K562 (cell line): Measurements from ENCODE around the gene LYPD4. TPM values are rescaled to one million over a fixed set of nuclear protein-coding genes. Genes with fewer than 3 reads are reported as not detected.

ENCODE experiments used
- ATAC-seq: fragments of 200-7000 bp; cut with Tn5 transposase; 3 replicates; pipeline ENCODE4 v1.9.1; 2020; ENCODE audit warnings: moderate library complexity
- BruUV-seq: library from RNA; stranded (reverse); fragments of 400-500 nt; replicated peaks from 2 replicates; lab custom pipeline; 2021; lab: Mats Ljungman, UMichigan
- CTCF ChIA-PET: fragments of 300-600 bp; formaldehyde crosslinking; extraction: SDS; loops from one replicate; lab custom pipeline; 2021; ENCODE audit warnings: low intra/inter-chr PET ratio; lab: Yijun Ruan, JAX
- POLR2A ChIA-PET: fragments of 300-600, 350-650 bp; sonication (Branson Sonifier 250); formaldehyde crosslinking; extraction: SDS; loops from one replicate; lab custom pipeline; 2021; ENCODE audit warnings: antibody characterized with exemption, inconsistent platforms; lab: Yijun Ruan, JAX
- DNase-seq, 4 experiments: peaks; one replicate each; pipeline versions ENCODE4 v3.0.0 to v3.0.0-alpha.2; 2011 to 2018; ENCODE audit warnings: low spot score in 3 of 4, mixed read lengths in 3 of 4; ENCODE audit errors: extremely low read depth in 1 of 4
- FAIRE-seq: peaks from 2 replicates; lab custom pipeline; 2011; peaks lifted over from hg19 to GRCh38; lab: Jason Lieb, UNC
- H2AFZ ChIP-seq: 2 replicates; pipeline ENCODE4 v1.6.0; 2011; ENCODE audit warnings: low read depth, low read length, control low read depth, inconsistent platforms
- H3K27ac ChIP-seq: fragments of 200-600 bp; 3 replicates; pipeline ENCODE4 v1.8.0; 2011; ENCODE audit warnings: low read depth, mild to moderate bottlenecking, control low read depth, inconsistent platforms, low read length, moderate library complexity, mixed read lengths; ENCODE audit errors: extremely low read depth
- H3K27me3 ChIP-seq, 2 experiments: fragments of 300-600 bp in 1 of 2; 2 replicates in 1 of 2; 3 replicates in 1 of 2; pipeline versions ENCODE4 v1.6.0 to v1.8.0; 2011; ENCODE audit warnings: inconsistent platforms in 2 of 2, low read length in 2 of 2, mild to moderate bottlenecking in 1 of 2, mixed read lengths in 1 of 2, moderate library complexity in 1 of 2; ENCODE audit not compliant: control insufficient read depth in 2 of 2, insufficient read depth in 2 of 2
- H3K36me3 ChIP-seq: fragments of 300-600 bp; 3 replicates; pipeline ENCODE4 v1.8.0; 2011; ENCODE audit warnings: mild to moderate bottlenecking, low read length, inconsistent platforms; ENCODE audit not compliant: control insufficient read depth, insufficient read depth
- H3K4me1 ChIP-seq, 2 experiments: fragments of 200-600 bp in 1 of 2; replicated peaks in 1 of 2; 2 replicates in 1 of 2; 3 replicates in 1 of 2; pipeline versions ENCODE4 v1.5.1 to v1.8.0; 2011; ENCODE audit warnings: inconsistent platforms in 2 of 2, low read length in 2 of 2, mild to moderate bottlenecking in 1 of 2, mixed read lengths in 1 of 2, moderate library complexity in 1 of 2; ENCODE audit not compliant: control insufficient read depth in 2 of 2, insufficient read depth in 2 of 2
- H3K4me2 ChIP-seq: 2 replicates; pipeline ENCODE4 v1.6.1; 2011; ENCODE audit warnings: low read length, control low read depth, inconsistent platforms, mixed read lengths; ENCODE audit not compliant: insufficient read depth
- H3K4me3 ChIP-seq: fragments of 200-600 bp; sonication (generic), shearing (Covaris generic); 2 replicates; pipeline ENCODE4 v1.5.1; 2016; ENCODE audit warnings: control low read depth, inconsistent platforms
- H3K79me2 ChIP-seq: fragments of 200-600 bp; 3 replicates; pipeline ENCODE4 v1.8.0; 2011; ENCODE audit warnings: low read length, inconsistent platforms; ENCODE audit not compliant: control insufficient read depth, insufficient read depth
- H3K9ac ChIP-seq, 2 experiments: 2 replicates each; pipeline versions ENCODE4 v1.6.0 to v1.6.1; 2011; ENCODE audit warnings: low read depth in 2 of 2, low read length in 2 of 2, control low read depth in 1 of 2, inconsistent platforms in 1 of 2, mild to moderate bottlenecking in 1 of 2, mixed read lengths in 1 of 2; ENCODE audit not compliant: insufficient read depth in 1 of 2
- H3K9me1 ChIP-seq: one replicate; pipeline ENCODE4 v1.6.0; 2011; ENCODE audit warnings: inconsistent platforms, mild to moderate bottlenecking, low read length, moderate library complexity; ENCODE audit not compliant: control insufficient read depth, insufficient read depth
- H3K9me3 ChIP-seq: replicated peaks from 2 replicates; pipeline ENCODE4 v1.5.1; 2011; ENCODE audit warnings: low read depth, low read length, inconsistent platforms; ENCODE audit not compliant: control insufficient read depth, insufficient read depth
- H4K20me1 ChIP-seq: replicated peaks from 2 replicates; pipeline ENCODE4 v1.6.1; 2011; ENCODE audit warnings: low read length, inconsistent platforms, mixed read lengths; ENCODE audit not compliant: control insufficient read depth, insufficient read depth
- KDM1A ChIP-seq, 2 experiments: fragments of 450-650 bp; IDR thresholded peaks; 2 replicates each; pipeline ENCODE4 v1.6.1; 2016; ENCODE audit warnings: mild to moderate bottlenecking in 2 of 2
- NCOA2 ChIP-seq, 2 experiments: fragments of 450-650 bp; IDR thresholded peaks; 2 replicates each; pipeline ENCODE4 v1.6.1; 2018; ENCODE audit warnings: mild to moderate bottlenecking in 2 of 2, moderate library complexity in 1 of 2; ENCODE audit not compliant: partially characterized antibody in 2 of 2
- NFIC ChIP-seq: fragments of 450-650 bp; IDR thresholded peaks from 2 replicates; pipeline ENCODE4 v1.6.1; 2017; ENCODE audit warnings: mild to moderate bottlenecking, inconsistent platforms
- SRSF3 ChIP-seq: fragments of 200-400 bp; formaldehyde crosslinking; IDR thresholded peaks from 2 replicates; pipeline ENCODE4 v1.6.1; 2016; ENCODE audit warnings: mild to moderate bottlenecking, low read length, moderate library complexity; ENCODE audit not compliant: insufficient read depth
- ZBED1 ChIP-seq: IDR thresholded peaks from 2 replicates; pipeline ENCODE4 v1.6.1; 2014
- ZFP30 ChIP-seq: fragments of 250-450 bp; sonication (Bioruptor Pico); IDR thresholded peaks from 2 replicates; pipeline ENCODE4 v1.8.0; 2022; ENCODE audit warnings: moderate library complexity, mild to moderate bottlenecking, inconsistent platforms, borderline replicate concordance
- ZNF584 ChIP-seq: fragments of 200-800 bp; sonication (Bioruptor generic); IDR thresholded peaks from 2 replicates; pipeline ENCODE4 v1.6.1; 2016; ENCODE audit warnings: low read depth, mild to moderate bottlenecking, missing genetic modification characterization, missing compliant biosample characterization
- WGBS: fragments of 100-300 bp; shearing (Covaris generic); methylation state at CpG from one replicate; pipeline ENCODE4 v1.1.6; 2016; ENCODE audit warnings: low coverage, mixed read lengths; ENCODE audit not compliant: insufficient coverage; ENCODE audit errors: missing lambda C conversion rate; 5-methylcytosine and 5-hydroxymethylcytosine counted together
- in situ Hi-C: fragments of 300-500 bp; cut with MboI; formaldehyde crosslinking; loops from 4 replicates; pipeline ENCODE4 v1.15.0; 2018; ENCODE audit warnings: inconsistent platforms, mixed read lengths
- intact Hi-C: fragments of 100-400 bp; cut with micrococcal nuclease; formaldehyde crosslinking; loops from 2 replicates; pipeline ENCODE4 v1.14.2; 2022
- polyA plus RNA-seq, 8 experiments: library from polyadenylated mRNA; depleted of rRNA in 4 of 8; stranded (reverse) in 5 of 8; unstranded in 3 of 8; fragments of >200 nt; fragmentation: Nextera tagmentation in 2 of 8; fragmentation: Illumina TruSeq in 1 of 8; extraction: Ambion mirVana in 2 of 8; extraction: Trizol in 1 of 8; gene quantifications; 2 replicates each; pipeline versions ENCODE4 v1.2.1 to v1.2.3, GENCODE V29; 2011 to 2014; ENCODE audit warnings: inconsistent platforms in 1 of 8, missing spikeins in 1 of 8
- total RNA-seq, 7 experiments: library from RNA; depleted of rRNA in 6 of 7; stranded (reverse); fragments of >200 nt in 6 of 7; fragmentation: Illumina TruSeq in 2 of 7; extraction: Trizol in 2 of 7; gene quantifications; 2 replicates each; pipeline versions ENCODE4 v1.2.1 to v1.2.3, GENCODE V29; 2011 to 2021; ENCODE audit warnings: low replicate concordance in 1 of 7
- TF ChIP-seq, protein P1 (sequence below): sonication (generic); formaldehyde crosslinking; IDR thresholded peaks from 2 replicates; pipeline ENCODE4 v1.9.0; 2022; ENCODE audit warnings: mild to moderate bottlenecking, missing genetic modification reagents

The LYPD4 gene
- total and polyA plus RNA-seq, 9 of the 15 experiments (the other 6 are each of a cell fraction or from before 2014, with no cell fraction given), result 0.11 TPM; not detected in 8

DNA sequence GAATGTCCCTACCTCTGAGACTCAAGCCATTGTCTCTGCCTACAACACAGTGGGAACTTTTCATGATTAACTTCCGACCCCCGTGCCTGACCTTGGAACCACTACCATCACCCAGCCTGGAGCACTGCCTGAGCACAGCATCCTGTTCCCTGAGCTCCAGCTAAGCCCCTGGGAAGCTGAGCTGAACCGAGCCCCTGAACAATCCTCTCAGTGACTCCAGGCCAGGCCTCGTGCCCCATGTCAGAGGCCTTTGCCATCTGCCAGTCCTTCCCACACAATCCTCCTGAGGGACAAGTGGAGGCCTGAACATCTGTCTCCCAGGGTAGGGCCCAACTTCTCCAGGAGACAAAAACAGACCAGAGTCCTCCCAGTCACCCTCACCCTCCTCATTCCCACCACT is 30.6 kb downstream of the LYPD4 start:
- POLR2A ChIA-PET, result interaction anchor here (1.1 kb wide), 1 partner anchor 19 kb away, joined by 3 read pairs; no protein-coding TSS in a partner anchor
- Histone ChIP-seq H3K4me2 (no peak overlapping the region), H3K9ac (no peak overlapping the region), H4K20me1 (no peaks in the 10 kb centered on the region), H3K79me2 (no peaks in the 10 kb centered on the region), H3K4me3 (no peak overlapping the region), H2AFZ (no peak overlapping the region), H3K27ac (no peak overlapping the region), H3K27me3 (peaks cover 3 to 17% of the 10 kb centered on the region in 2 experiments; a peak in 3 of 5 replicates), H3K9me3 (no peaks in the 10 kb centered on the region), H3K9me1 (no peaks in the 10 kb centered on the region), H3K36me3 (no peaks in the 10 kb centered on the region), H3K4me1 (no peaks in the 10 kb centered on the region)
- CTCF ChIA-PET, result interaction anchor here (0.7 kb wide), 1 partner anchor 290 kb away, joined by 3 read pairs; no protein-coding TSS in a partner anchor
- TF ChIP-seq ZFP30 (no peak), NFIC (no peak), ZBED1 (no peak), SRSF3 (no peak), ZNF584 (CRISPR knock-in tag) (no peak), KDM1A (IDR thresholded peaks at IDR 0.05) (no peak), NCOA2 (IDR thresholded peaks at IDR 0.05; ENCODE audit: partially characterized antibody in 2 of 2) (no peak)
- TF ChIP-seq, protein P1, sequence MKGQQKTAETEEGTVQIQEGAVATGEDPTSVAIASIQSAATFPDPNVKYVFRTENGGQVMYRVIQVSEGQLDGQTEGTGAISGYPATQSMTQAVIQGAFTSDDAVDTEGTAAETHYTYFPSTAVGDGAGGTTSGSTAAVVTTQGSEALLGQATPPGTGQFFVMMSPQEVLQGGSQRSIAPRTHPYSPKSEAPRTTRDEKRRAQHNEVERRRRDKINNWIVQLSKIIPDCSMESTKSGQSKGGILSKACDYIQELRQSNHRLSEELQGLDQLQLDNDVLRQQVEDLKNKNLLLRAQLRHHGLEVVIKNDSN (CRISPR knock-in tag), result no peak
- no TSS peak for BruUV-seq
- intact Hi-C loops, result no loop called here
- DNase-seq, result no peak
- no peak for FAIRE-seq
- no peak for ATAC-seq
- in situ Hi-C loops, result no loop called here
- 0% methylated on average over 4 of the region's 4 CpGs for WGBS
